Activated CD4-positive, alpha-beta T cell treated with anti-CD3 and anti-CD28 coated beads, Interleukin-2, amount 10 ng/mL, durations not matched to agents 7 days and 5 days (primary cell): Measurements from ENCODE around the gene HSF2BP. TPM values are rescaled to one million over a fixed set of nuclear protein-coding genes. Genes with fewer than 3 reads are reported as not detected.
"Not testable (repeated sequence)": the region's sequence is repeated elsewhere in the genome, so short reads cannot be mapped to it uniquely, and the experiment has no call there.

Experiments
- CTCF ChIA-PET: fragments of 350-600 bp; sonication (Branson Sonifier 250); formaldehyde crosslinking; loops from one replicate; lab custom pipeline; 2021; ENCODE audit warnings: antibody characterized with exemption; lab: Charles Lee
- POLR2A ChIA-PET: fragments of 350-600 bp; sonication (Branson Sonifier 250); formaldehyde crosslinking; loops from one replicate; lab custom pipeline; 2021; ENCODE audit warnings: antibody characterized with exemption; lab: Charles Lee
- DNase-seq: peaks from one replicate; pipeline ENCODE4 v3.0.0-alpha.2; 2020
- H3K27ac Mint-ChIP-seq: one replicate; pipeline ENCODE4 v1.8.0; 2021; ENCODE audit warnings: mild to moderate bottlenecking, moderate library complexity, mixed read lengths
- H3K27me3 Mint-ChIP-seq: one replicate; pipeline ENCODE4 v1.8.0; 2021; ENCODE audit warnings: mixed read lengths
- H3K36me3 Mint-ChIP-seq: one replicate; pipeline ENCODE4 v1.8.0; 2021; ENCODE audit warnings: low read depth, mixed read lengths
- H3K4me1 Mint-ChIP-seq: one replicate; pipeline ENCODE4 v1.8.0; 2021; ENCODE audit warnings: mixed read lengths
- H3K4me3 Mint-ChIP-seq: one replicate; pipeline ENCODE4 v1.8.0; 2021; ENCODE audit warnings: mild to moderate bottlenecking, moderate library complexity, mixed read lengths
- H3K9me3 Mint-ChIP-seq: one replicate; pipeline ENCODE4 v1.8.0; 2021; ENCODE audit warnings: mixed read lengths
- total RNA-seq, 2 experiments: library from RNA; stranded (reverse); gene quantifications; one replicate each; pipeline ENCODE4 v1.2.3, GENCODE V29; 2021

The HSF2BP gene
- total RNA-seq, 2 experiments from 2014 or later: 0.56 to 0.72 TPM

DNA sequence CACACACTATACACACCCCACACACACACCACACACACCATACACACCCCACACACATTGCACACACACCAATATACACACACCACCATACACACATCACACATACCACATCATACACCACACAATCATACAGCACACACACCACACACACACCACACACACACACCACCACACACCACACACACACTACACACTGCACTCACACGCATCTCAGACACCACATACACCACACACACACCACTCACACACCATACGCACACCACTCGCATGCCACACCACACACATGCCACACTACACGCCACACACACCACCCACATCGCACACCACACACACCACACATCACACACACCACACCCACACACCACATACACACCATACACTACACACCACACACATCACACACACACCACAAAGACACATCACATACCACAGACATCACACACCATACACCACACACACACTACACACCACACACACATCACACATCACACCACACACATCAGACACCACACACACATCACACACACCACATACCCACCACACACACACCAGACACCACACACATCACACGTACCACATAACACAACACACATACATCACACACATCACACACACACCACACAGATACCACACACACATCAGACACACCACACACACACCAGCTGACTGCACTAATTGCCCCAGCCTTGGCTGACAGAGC, 54.6 kb downstream of the HSF2BP start:
- peaks cover 20% of the 10 kb centered on the region for H3K4me1 Mint-ChIP-seq
- H3K9me3 Mint-ChIP-seq: no peaks in the 10 kb centered on the region
- no peak overlapping the region for H3K27ac Mint-ChIP-seq
- CTCF ChIA-PET: no interaction called here
- no peaks in the 10 kb centered on the region for H3K36me3 Mint-ChIP-seq
- POLR2A ChIA-PET: no interaction called here
- no peak overlapping the region for H3K4me3 Mint-ChIP-seq
- no peak for DNase-seq
- H3K27me3 Mint-ChIP-seq: peaks cover 2% of the 10 kb centered on the region

DNA sequence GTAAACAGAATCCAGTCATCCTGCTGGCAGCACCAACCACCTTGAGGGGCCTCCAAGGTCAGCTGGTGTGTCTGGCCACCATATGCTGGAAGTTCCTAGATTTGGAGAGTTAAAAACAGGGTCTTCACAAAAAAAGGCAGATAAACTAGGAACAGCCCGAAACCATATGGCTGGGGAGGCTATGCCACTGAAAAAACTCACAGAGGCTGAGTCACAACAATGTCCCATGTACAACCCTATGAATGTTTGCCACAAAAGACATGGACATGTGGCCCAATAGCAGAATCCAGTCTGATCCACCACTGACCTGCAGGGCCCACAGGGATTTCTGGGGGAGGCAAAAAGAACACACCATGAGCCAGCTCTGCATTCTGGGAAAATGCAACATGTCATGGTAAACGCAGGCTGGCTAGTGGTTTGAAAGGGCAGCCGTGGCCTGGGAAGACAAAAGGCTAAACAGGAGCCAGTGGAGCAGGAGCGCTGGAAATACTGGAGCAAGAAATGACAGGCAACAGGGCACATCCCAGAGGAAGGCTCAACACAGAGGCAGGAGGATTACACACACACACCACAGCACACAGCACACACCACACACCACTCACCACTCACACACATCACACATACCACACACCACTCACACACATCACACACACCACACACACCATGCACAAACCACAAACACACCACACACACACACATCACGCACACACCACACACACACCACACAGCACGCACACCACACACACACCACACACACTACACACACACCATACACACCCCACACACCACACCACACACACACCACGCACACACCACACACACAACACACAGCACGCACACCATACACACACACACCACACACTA, 55.4 kb downstream of the HSF2BP start:
- peaks cover 2% of the 10 kb centered on the region for H3K27me3 Mint-ChIP-seq
- ChIA-PET POLR2A (no interaction called here), CTCF (no interaction called here)
- no peak overlapping the region for H3K4me3 Mint-ChIP-seq
- H3K9me3 Mint-ChIP-seq: no peaks in the 10 kb centered on the region
- peaks cover 20% of the 10 kb centered on the region for H3K4me1 Mint-ChIP-seq
- DNase-seq: no peak
- H3K27ac Mint-ChIP-seq: no peak overlapping the region
- no peaks in the 10 kb centered on the region for H3K36me3 Mint-ChIP-seq

DNA sequence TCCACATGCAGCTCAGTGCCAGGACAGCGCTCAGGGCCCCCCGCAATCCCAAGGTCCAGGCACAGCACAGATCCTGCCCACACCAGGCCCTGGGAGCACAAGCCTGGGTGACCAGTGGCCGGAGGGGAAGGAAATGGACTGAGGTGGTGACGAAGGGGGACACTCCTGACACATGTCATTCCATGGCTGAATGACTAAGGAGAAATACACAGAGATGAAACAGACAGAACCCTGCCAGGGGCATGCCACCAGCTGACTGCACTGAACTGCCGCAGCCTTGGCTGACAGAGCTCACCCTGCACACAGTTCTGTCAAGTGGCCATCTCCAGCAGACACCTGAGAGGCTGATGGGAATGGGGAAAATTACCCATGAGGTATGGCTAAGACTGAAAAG, 56.1 kb downstream of the HSF2BP start:
- Mint-ChIP-seq H3K9me3 (no peaks in the 10 kb centered on the region), H3K27ac (peak overlapping the region; percentile 22), H3K4me1 (peaks cover 20% of the 10 kb centered on the region), H3K36me3 (no peaks in the 10 kb centered on the region), H3K4me3 (no peak overlapping the region), H3K27me3 (peaks cover 2% of the 10 kb centered on the region)
- ChIA-PET POLR2A (no interaction called here), CTCF (no interaction called here)
- DNase-seq: no peak

DNA sequence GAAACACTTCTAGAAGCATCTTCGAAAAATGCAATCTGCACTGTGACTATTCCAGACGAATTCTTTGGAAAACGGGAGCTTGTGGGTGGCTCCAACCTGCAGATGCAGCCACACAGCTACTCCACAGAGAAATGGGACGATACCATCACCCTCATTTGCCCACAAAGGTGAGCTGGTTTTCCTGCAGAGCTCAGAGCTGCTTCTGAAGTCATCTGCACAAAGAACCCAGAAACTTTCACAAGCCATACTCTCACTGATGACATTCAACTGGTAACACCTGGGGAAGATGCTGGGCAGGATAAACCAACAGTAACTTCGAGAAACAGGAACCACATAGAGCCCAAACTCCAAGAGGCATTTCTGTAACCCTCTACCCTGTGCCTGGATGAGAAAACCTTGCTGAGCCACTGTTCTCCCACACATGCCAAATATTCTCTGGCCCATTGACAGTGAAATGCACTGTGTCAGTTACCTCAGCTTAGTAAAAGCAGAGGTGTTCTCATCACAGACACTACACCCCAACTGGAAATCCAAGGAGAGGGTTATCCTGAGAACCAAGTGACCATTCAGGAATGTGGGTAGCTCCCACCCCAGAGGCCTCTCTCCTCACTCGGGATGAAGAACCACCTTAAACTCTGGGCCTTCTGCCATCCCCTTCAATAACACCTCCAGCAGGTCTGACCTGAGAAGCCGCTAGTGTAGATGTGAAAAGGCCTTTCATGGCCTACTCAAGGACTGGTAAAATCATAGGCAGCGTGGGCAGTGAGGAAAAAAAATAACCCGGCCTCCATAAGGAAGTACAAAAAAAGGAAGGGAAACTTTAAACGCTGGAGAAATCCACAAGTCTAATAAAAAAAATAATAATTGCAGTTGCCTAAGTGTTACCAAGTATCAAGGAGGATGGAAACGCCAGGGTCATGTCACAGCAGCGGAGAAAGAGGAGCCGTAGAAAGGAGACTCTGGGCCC, 56.7 kb downstream of the HSF2BP start:
- Mint-ChIP-seq H3K9me3 (no peaks in the 10 kb centered on the region), H3K27me3 (peaks cover 2% of the 10 kb centered on the region), H3K27ac (peak overlapping the region; percentile 22), H3K4me3 (no peak overlapping the region), H3K4me1 (peaks cover 20% of the 10 kb centered on the region), H3K36me3 (no peaks in the 10 kb centered on the region)
- ChIA-PET CTCF (interaction anchor here (0.5 kb wide), 1 partner anchor 23 kb away, joined by 3 read pairs; no protein-coding TSS in a partner anchor), POLR2A (no interaction called here)
- no peak for DNase-seq

DNA sequence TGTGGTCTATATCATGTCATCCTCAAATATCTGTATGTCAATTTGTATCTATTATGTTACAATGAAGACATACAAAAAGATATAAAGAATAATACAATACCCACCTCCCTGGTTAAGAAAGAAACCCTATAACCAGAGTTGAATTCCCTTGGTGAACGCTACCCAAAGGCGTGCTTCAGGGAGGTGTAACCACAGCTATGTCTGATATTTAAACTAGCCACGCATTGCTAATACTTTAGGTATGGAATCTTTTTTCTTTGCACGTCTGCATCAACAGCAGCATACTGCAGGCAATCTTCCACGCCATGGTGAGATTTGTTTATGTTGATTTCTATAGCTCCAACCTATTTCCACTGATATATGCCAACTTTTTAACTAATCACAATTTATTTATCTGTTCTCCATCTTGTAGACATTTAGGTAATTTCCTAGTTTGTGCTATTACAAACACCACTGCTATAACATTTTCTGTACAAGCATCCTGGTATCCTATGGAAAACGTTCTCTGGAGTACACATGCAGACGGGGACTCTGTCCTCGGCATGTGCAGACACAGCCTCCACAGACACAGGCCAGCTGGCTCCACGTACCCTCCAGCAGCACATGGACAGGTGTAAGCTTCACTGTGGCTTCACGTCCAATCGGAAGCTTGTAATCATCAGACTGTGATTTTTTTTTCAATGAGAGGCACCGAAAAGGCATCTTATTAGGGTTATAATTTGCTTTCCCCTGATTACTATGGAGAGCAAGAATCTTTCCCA, 58.5 kb downstream of the HSF2BP start:
- Mint-ChIP-seq H3K4me1 (peaks cover 20% of the 10 kb centered on the region), H3K27me3 (peaks cover 6% of the 10 kb centered on the region), H3K36me3 (no peaks in the 10 kb centered on the region), H3K27ac (no peak overlapping the region), H3K4me3 (no peak overlapping the region), H3K9me3 (no peaks in the 10 kb centered on the region)
- CTCF ChIA-PET: interaction anchor here (0.7 kb wide), 1 partner anchor 15 kb away, joined by 3 read pairs; no protein-coding TSS in a partner anchor
- DNase-seq: no peak
- POLR2A ChIA-PET: no interaction called here

DNA sequence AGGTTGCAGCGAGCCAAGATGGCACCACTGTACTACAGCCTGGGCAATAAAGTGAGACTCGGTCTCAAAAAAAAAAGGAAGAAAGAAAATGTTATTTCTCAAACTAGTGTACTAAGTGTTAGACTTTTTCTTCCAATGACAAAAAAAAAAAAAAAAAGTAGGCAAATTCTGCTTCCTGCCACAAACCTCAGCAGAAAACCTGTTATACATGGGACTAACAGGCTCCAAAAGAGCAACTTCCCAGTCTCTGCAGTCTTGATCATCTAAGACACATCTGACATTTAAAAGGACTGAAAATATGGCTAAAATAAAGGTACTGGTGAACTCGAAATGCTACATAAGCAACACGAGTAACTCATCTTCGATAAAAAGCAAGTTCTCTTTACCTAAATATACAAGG, 59.6 kb downstream of the HSF2BP start:
- no peak overlapping the region for H3K4me3 Mint-ChIP-seq
- H3K27me3 Mint-ChIP-seq: peaks cover 6% of the 10 kb centered on the region
- CTCF ChIA-PET: no interaction called here
- H3K27ac Mint-ChIP-seq: no peak overlapping the region
- POLR2A ChIA-PET: no interaction called here
- H3K36me3 Mint-ChIP-seq: no peaks in the 10 kb centered on the region
- no peaks in the 10 kb centered on the region for H3K9me3 Mint-ChIP-seq
- H3K4me1 Mint-ChIP-seq: peaks cover 20% of the 10 kb centered on the region
- no peak for DNase-seq

DNA sequence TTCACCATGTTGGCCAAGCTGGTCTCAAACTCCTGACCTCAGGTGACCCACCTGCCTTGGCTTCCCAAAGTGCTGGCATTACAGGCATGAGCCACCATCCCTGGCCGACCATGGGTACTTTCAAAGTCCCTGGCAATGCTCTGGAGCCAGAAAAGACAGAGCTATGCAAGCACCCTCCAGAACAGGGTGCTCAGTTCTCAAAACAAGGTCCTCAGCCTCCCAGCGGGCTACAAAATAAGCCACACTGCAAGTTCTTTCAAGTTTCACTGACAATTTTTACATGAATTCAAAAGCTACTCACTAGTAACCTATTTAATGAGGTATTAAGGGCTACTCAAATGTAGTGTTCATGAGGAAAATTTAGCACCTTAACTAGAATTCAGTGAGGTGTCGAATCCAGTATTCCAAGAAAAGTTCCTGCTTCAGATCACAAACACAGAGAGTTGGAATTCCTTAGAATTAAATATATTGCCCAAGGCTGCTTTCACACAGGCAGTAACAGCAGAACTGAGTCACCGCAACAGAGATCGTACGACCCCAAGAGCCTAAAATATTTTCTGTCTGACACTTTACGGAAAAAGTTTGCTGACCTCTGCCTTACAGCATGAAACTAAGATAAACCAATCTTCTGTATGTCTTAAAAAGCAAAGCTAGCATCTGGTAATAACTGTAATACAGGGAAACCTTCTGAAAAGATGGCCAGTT, 60.7 kb downstream of the HSF2BP start:
- DNase-seq: no peak
- CTCF ChIA-PET: interaction anchor here (0.6 to 1.4 kb wide), 3 partner anchors 13 to 842 kb away, joined by 3 read pairs; no protein-coding TSS in a partner anchor
- Mint-ChIP-seq H3K27me3 (peaks cover 14% of the 10 kb centered on the region), H3K36me3 (no peaks in the 10 kb centered on the region), H3K27ac (no peak overlapping the region), H3K9me3 (no peaks in the 10 kb centered on the region), H3K4me1 (peaks cover 20% of the 10 kb centered on the region), H3K4me3 (no peak overlapping the region)
- POLR2A ChIA-PET: no interaction called here

DNA sequence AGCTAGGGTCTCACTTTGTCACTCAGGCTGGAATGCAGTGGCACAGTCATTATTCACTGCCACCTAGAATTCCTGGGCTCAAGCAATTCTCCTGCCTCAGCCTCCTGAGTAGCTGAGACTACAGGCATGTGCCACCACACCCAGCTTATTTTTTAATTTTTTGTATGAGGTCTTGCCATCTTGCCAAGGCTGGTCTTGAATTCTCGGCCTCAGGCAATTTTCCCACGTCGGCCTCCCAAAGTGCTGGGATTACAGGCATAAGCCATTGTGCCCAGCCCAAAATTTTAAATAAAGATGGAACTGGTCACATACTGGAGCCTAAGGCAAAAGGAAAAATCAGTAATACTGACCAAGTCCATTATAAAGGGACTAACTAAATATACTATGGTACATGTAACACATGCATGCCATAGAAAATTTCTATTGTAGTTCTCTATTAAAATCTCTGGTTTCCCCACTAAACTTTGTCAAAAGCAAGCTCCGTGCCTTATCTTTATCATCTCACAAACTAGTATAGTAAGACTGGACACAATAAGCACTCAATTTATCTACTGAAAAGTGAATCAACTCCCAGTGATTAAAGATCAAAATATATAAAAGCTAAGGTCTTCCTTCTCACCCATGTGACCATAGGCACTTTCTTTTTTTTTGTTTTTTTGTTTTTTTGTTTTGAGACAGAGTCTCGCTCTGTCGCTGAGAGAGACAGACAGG, 61.6 kb downstream of the HSF2BP start:
- no peak for DNase-seq
- ChIA-PET POLR2A (no interaction called here), CTCF (interaction anchor here (0.6 to 1.4 kb wide), 2 partner anchors 14 to 843 kb away, joined by 3 read pairs; no protein-coding TSS in a partner anchor)
- Mint-ChIP-seq H3K9me3 (no peaks in the 10 kb centered on the region), H3K4me1 (peaks cover 16% of the 10 kb centered on the region), H3K27me3 (peaks cover 18% of the 10 kb centered on the region), H3K4me3 (no peak overlapping the region), H3K27ac (no peak overlapping the region), H3K36me3 (no peaks in the 10 kb centered on the region)

DNA sequence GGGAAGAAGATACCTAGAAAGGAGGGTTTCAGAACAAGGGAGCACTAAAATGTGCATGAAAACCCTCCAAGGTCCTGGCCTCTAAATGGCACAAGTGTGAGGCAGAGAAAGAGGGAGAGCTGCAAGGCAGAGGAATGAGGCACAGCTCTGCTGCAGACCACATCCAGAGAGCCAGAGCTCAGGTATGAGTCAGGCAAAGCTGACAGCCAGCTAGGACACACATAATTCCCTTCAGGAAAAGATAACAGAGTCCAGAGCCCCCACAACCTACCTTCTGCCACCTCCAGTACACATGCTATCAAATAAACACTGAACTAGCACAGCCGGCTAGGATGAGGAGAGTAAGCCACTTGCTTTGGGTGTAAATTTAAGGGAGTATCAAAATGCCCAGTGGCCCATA, 62.2 kb downstream of the HSF2BP start:
- ChIA-PET POLR2A (no interaction called here), CTCF (interaction anchor here (1.4 kb wide), 1 partner anchor 14 kb away, joined by 3 read pairs; no protein-coding TSS in a partner anchor)
- no peak for DNase-seq
- Mint-ChIP-seq H3K27me3 (peaks cover 20% of the 10 kb centered on the region), H3K36me3 (no peaks in the 10 kb centered on the region), H3K4me3 (no peak overlapping the region), H3K27ac (no peak overlapping the region), H3K9me3 (no peaks in the 10 kb centered on the region), H3K4me1 (peaks cover 9% of the 10 kb centered on the region)

DNA sequence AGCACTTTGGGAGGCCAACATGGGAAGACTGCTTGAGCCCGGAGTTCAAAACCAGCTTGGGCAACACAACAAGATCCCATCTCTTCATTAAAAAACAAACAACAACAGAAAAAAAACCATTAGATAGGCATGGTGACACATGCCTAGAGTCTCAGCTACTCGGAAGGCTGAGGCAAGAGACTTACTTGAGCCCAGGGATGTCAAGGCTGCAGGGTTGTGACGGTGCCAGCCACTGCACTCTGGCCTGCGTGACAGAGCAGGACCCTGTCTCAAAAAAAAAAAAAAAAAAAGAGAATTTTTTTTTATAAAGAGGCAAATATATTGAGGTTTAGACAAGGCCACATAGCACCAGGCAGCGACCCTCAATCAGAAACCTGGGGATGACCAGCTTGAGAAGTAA, 62.7 kb downstream of the HSF2BP start:
- DNase-seq: no peak
- POLR2A ChIA-PET: no interaction called here
- CTCF ChIA-PET: no interaction called here
- Mint-ChIP-seq H3K27ac (no peak overlapping the region), H3K4me1 (peaks cover 6% of the 10 kb centered on the region), H3K27me3 (peaks cover 20% of the 10 kb centered on the region), H3K36me3 (no peaks in the 10 kb centered on the region), H3K9me3 (no peaks in the 10 kb centered on the region), H3K4me3 (no peak overlapping the region)

DNA sequence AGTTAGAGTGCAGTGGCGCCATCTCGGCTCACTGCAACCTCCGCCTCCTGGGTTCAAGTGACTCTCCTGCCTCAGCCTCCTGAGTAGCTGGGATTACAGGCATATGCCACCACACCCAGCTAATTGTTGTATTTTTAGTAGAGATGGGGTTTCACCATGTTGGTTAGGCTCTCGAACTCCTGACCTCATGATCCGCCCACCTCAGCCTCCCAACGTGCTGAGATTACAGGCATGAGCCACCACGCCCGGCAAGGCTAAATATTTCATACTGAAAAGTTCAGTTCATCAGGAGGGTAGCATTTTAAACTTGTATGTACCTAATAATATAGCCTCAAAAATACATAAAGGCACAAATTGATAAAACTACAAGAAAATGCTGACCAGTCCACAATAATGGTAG, 63.5 kb downstream of the HSF2BP start:
- DNase-seq, H3K4me1 Mint-ChIP-seq, H3K36me3 Mint-ChIP-seq, H3K27ac Mint-ChIP-seq, H3K9me3 Mint-ChIP-seq, POLR2A ChIA-PET, H3K4me3 Mint-ChIP-seq, CTCF ChIA-PET: not testable (repeated sequence)
- peaks cover 18% of the 10 kb centered on the region for H3K27me3 Mint-ChIP-seq
